H1 (cell line): ENCODE measurements around the gene CCP110. TPM values are rescaled to one million over a fixed set of nuclear protein-coding genes. Genes with fewer than 3 reads are reported as not detected.

Source experiments
- CBX5 ChIP-seq: fragments of 300-800, 300-1000 bp; sonication (generic); IDR thresholded peaks from 2 replicates; pipeline ENCODE4 v1.7.1; 2016; ENCODE audit warnings: antibody characterized with exemption, low read length, low read depth
- CEBPB ChIP-seq: IDR thresholded peaks from 2 replicates; pipeline ENCODE4 v1.6.1; 2012; ENCODE audit warnings: low read depth, low read length
- CHD2 ChIP-seq: IDR thresholded peaks from 2 replicates; pipeline ENCODE4 v1.6.1; 2012; ENCODE audit warnings: low read length, improper control_type of control experiment
- EGR1 ChIP-seq: IDR thresholded peaks from 2 replicates; pipeline ENCODE4 v1.6.1; 2011; ENCODE audit warnings: low read depth, low read length, borderline replicate concordance
- MAFK ChIP-seq: IDR thresholded peaks from 2 replicates; pipeline ENCODE4 v1.6.1; 2012; ENCODE audit warnings: low read depth, mild to moderate bottlenecking, improper control_type of control experiment, low read length
- polyA plus RNA-seq, 7 experiments: library from polyadenylated mRNA; depleted of rRNA in 3 of 7; stranded (reverse) in 5 of 7; unstranded in 2 of 7; fragments of >200 nt in 5 of 7; fragments of 200-250 nt in 2 of 7; gene quantifications; 1 replicate in 5 of 7; 2 replicates in 1 of 7; 4 replicates in 1 of 7; pipeline versions ENCODE4 v1.2.1 to v1.2.3, GENCODE V29; 2011 to 2013; ENCODE audit warnings: missing spikeins in 2 of 7, mixed read lengths in 2 of 7
- total RNA-seq: library from RNA; stranded (reverse); fragmentation: NEBNext Ultra II Directional; extraction: Animal tissue kit (Norgen Biotek cat#: 25700); gene quantifications from 2 replicates; pipeline ENCODE4 v1.2.1, GENCODE V29; 2021

The CCP110 gene
- total and polyA plus RNA-seq, 2 of the 8 experiments (the other 6 are each of a cell fraction or from before 2014, with no cell fraction given), result 3.2 to 19.8 TPM

- TF ChIP-seq CBX5 (no peak), CEBPB (no peak), MAFK (no peak), CHD2 (no peak), EGR1 (no peak)
These were observed 42.6 kb downstream of the CCP110 start (continued) for GRCh38 chr16:19566362-19566761.
